ENCODE data around the gene EXOC6B. TPM values are rescaled to one million over a fixed set of nuclear protein-coding genes. Genes with fewer than 3 reads are reported as not detected.

EXOC6B gene
- total RNA-seq, 2 donors from 2014 or later, result 51.3 to 68.9 TPM

DNA sequence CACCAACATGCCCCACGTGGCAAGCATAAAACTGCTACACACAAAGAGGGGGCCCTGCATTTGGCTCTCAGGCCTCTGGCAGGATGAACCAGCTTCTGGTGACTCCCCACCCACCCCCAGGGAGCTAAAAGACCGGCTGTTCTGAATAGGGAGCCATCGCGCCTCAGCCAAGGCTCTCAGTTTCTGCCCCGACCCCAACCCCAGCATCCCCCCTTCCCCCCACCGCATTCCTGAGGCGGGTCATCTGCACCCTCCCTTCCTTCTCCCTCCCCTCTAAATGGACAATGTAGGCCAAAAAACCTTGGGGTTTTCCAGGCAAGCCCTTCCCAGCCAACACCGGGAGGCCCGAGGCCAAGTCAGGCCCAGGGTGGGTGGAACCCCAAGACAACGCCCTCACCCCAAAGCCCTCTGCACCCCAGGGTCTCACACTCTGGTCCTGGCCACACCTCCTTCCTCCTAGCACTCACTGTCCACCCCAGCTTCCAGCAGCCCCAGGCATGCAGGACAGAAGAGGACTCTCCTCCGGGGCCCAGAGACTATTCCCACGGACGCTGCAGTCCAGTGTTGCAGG lies 683.9 kb downstream of the EXOC6B start:
- H3K4me1 Mint-ChIP-seq, result peaks cover 7% of the 10 kb centered on the region

DNA sequence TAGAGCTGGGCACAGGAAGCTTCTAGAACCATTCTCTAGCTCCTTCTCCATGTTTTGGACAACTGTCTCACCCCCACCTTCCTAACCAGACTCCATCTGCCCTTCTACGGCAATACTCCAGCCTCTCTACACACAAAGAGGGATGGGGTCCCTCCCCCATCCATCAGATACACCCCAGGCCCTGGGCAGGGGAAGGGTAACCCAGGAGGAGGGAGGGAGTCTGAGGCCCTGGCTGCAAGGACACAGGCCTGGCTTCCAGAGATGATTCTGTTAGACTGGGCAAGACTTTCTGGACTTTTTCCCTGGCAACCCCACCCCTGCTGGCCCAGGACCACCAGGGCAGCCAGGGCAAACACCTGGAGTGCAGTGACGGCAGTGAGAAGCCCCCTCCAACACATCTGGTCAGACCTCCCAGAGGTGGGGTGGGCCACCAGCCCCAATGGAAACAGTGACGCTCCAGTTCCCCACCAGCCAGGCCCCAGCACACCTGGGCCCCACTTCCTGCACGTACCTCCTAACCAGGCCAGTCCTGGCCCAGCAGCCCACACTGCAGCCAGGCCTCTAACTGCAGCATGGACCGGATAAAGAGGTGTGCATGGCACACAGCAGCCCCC lies 684.7 kb downstream of the EXOC6B start:
- no peak overlapping the region for H3K4me3 Mint-ChIP-seq

More for the DNA sequence above, 683.9 kb downstream of the EXOC6B start:
- H3K36me3 ChIP-seq (ENCODE audit: control insufficient read depth, insufficient read depth, low read length), result no peaks in the 10 kb centered on the region
- Mint-ChIP-seq H3K27me3 (ENCODE audit: insufficient read depth) (peaks cover 89% of the 10 kb centered on the region), H3K4me3 (no peak overlapping the region), H3K9me3 (peaks cover 14% of the 10 kb centered on the region), H3K36me3 (ENCODE audit: low read depth) (peaks cover 4% of the 10 kb centered on the region), H3K27ac (no peak overlapping the region)
- no peak overlapping the region for H3K9ac ChIP-seq (ENCODE audit: extremely low read depth, low read length, poor library complexity, severe bottlenecking)
- TF ChIP-seq, protein P1, sequence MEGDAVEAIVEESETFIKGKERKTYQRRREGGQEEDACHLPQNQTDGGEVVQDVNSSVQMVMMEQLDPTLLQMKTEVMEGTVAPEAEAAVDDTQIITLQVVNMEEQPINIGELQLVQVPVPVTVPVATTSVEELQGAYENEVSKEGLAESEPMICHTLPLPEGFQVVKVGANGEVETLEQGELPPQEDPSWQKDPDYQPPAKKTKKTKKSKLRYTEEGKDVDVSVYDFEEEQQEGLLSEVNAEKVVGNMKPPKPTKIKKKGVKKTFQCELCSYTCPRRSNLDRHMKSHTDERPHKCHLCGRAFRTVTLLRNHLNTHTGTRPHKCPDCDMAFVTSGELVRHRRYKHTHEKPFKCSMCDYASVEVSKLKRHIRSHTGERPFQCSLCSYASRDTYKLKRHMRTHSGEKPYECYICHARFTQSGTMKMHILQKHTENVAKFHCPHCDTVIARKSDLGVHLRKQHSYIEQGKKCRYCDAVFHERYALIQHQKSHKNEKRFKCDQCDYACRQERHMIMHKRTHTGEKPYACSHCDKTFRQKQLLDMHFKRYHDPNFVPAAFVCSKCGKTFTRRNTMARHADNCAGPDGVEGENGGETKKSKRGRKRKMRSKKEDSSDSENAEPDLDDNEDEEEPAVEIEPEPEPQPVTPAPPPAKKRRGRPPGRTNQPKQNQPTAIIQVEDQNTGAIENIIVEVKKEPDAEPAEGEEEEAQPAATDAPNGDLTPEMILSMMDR (conservative IDR thresholded peaks at IDR 0.05), result no peak
- H3K27ac ChIP-seq (ENCODE audit: low read depth, low read length), result no peak overlapping the region
- peaks cover 13% of the 10 kb centered on the region for H3K9me3 ChIP-seq (ENCODE audit: control insufficient read depth, low read length)
- no peaks in the 10 kb centered on the region for H3K4me1 ChIP-seq (ENCODE audit: control insufficient read depth, insufficient read depth, low read length)
- WGBS, 2 experiments (ENCODE audit: insufficient coverage in 1 of 2, insufficient read length in 1 of 2), result 69 to 87% methylated on average over 4 to 13 of the region's 13 CpGs
- DNase-seq, result no peak
- peaks cover 89% of the 10 kb centered on the region for H3K27me3 ChIP-seq (ENCODE audit: control insufficient read depth, insufficient read depth, low read length, poor library complexity, severe bottlenecking)
- H3K4me3 ChIP-seq (ENCODE audit: low read length), result no peak overlapping the region

DNA sequence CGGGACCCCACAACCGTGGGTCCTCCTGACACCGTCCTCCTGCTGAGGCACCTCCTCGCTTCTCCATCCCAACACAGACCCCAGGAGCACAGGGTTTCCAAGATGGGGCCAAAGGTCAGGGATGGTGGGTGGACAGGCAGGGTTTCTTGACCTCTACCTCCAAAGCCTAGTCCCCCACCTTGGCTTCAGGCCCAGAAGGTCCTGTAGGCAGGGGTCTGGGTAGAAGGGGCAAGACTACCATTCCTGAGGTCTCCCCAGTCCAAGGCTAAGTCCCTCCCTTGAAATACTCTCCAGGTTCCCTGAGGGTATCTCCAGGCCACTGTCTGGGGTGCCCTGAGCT lies 685.2 kb downstream of the EXOC6B start:
- H3K27me3 Mint-ChIP-seq (ENCODE audit: insufficient read depth), result peaks cover 75% of the 10 kb centered on the region
- no peak overlapping the region for H3K4me3 Mint-ChIP-seq
- Histone ChIP-seq H3K4me1 (ENCODE audit: control insufficient read depth, insufficient read depth, low read length) (no peaks in the 10 kb centered on the region), H3K4me3 (ENCODE audit: low read length) (no peak overlapping the region), H3K27ac (ENCODE audit: low read depth, low read length) (no peak overlapping the region), H3K36me3 (ENCODE audit: control insufficient read depth, insufficient read depth, low read length) (no peaks in the 10 kb centered on the region), H3K27me3 (ENCODE audit: control insufficient read depth, insufficient read depth, low read length, poor library complexity, severe bottlenecking) (peaks cover 76% of the 10 kb centered on the region), H3K9me3 (ENCODE audit: control insufficient read depth, low read length) (no peaks in the 10 kb centered on the region), H3K9ac (ENCODE audit: extremely low read depth, low read length, poor library complexity, severe bottlenecking) (no peak overlapping the region)
- DNase-seq, result no peak
- H3K27ac Mint-ChIP-seq, result no peak overlapping the region
- TF ChIP-seq, protein P1 (conservative IDR thresholded peaks at IDR 0.05), result no peak
- H3K4me1 Mint-ChIP-seq, result peaks cover 2% of the 10 kb centered on the region
- 91 to 96% methylated on average over 4 of the region's 4 CpGs for WGBS, 2 experiments (ENCODE audit: insufficient coverage in 1 of 2, insufficient read length in 1 of 2)
- no peaks in the 10 kb centered on the region for H3K36me3 Mint-ChIP-seq (ENCODE audit: low read depth)
- peaks cover under 1% of the 10 kb centered on the region for H3K9me3 Mint-ChIP-seq

More for the DNA sequence above, 684.7 kb downstream of the EXOC6B start:
- no peak overlapping the region for H3K27ac ChIP-seq (ENCODE audit: low read depth, low read length)
- TF ChIP-seq, protein P1 (conservative IDR thresholded peaks at IDR 0.05), result no peak
- 86 to 93% methylated on average over 4 to 5 of the region's 5 CpGs for WGBS, 2 experiments (ENCODE audit: insufficient coverage in 1 of 2, insufficient read length in 1 of 2)
- H3K4me1 ChIP-seq (ENCODE audit: control insufficient read depth, insufficient read depth, low read length), result no peaks in the 10 kb centered on the region
- peaks cover 5% of the 10 kb centered on the region for H3K9me3 Mint-ChIP-seq
- no peak overlapping the region for H3K27ac Mint-ChIP-seq
- peaks cover 80% of the 10 kb centered on the region for H3K27me3 Mint-ChIP-seq (ENCODE audit: insufficient read depth)
- peaks cover 2% of the 10 kb centered on the region for H3K4me1 Mint-ChIP-seq
- H3K9me3 ChIP-seq (ENCODE audit: control insufficient read depth, low read length), result peaks cover 5% of the 10 kb centered on the region
- no peak overlapping the region for H3K9ac ChIP-seq (ENCODE audit: extremely low read depth, low read length, poor library complexity, severe bottlenecking)
- peak; percentile 30 for DNase-seq
- no peaks in the 10 kb centered on the region for H3K36me3 ChIP-seq (ENCODE audit: control insufficient read depth, insufficient read depth, low read length)
- peaks cover 81% of the 10 kb centered on the region for H3K27me3 ChIP-seq (ENCODE audit: control insufficient read depth, insufficient read depth, low read length, poor library complexity, severe bottlenecking)
- H3K4me3 ChIP-seq (ENCODE audit: low read length), result no peak overlapping the region
- H3K36me3 Mint-ChIP-seq (ENCODE audit: low read depth), result no peaks in the 10 kb centered on the region
